ENCODE results near the gene SAMD9L.

Gene SAMD9L

GRCh38 chr7:93148144-93148543 lies at the start of gene SAMD9L:
TSS of gene SAMD9L (minus strand) at chr7:93148385. CDS start at chr7:93135971, 12,414 bp downstream.
- Histone ChIP-seq H3K27ac (ENCODE audit: low read length) (no peak within 1 kb of the TSS), H3K4me1 (ENCODE audit: control insufficient read depth, low read depth, low read length) (no peaks in the 10 kb centered on the region), H3K9me3 (ENCODE audit: control insufficient read depth, low read depth, low read length) (no peaks in the 10 kb centered on the region), H3K9ac (ENCODE audit: low read length) (no peak within 1 kb of the TSS), H3K27me3 (ENCODE audit: control insufficient read depth, insufficient read depth, low read length) (no peaks in the 10 kb centered on the region), H3K4me3 (ENCODE audit: low read length) (no peak within 1 kb of the TSS), H3K36me3 (ENCODE audit: control insufficient read depth, low read depth, low read length) (no peaks in the 10 kb centered on the region)

GRCh38 chr7:93196336-93196735 lies 48.2 kb upstream of the SAMD9L start:
- H3K36me3 ChIP-seq (ENCODE audit: control insufficient read depth, low read depth, low read length) = no peaks in the 10 kb centered on the region
- no peaks in the 10 kb centered on the region for H3K27me3 ChIP-seq (ENCODE audit: control insufficient read depth, insufficient read depth, low read length)
- no peak overlapping the region for H3K9ac ChIP-seq (ENCODE audit: low read length)
- no peak overlapping the region for H3K27ac ChIP-seq (ENCODE audit: low read length)
- no peaks in the 10 kb centered on the region for H3K9me3 ChIP-seq (ENCODE audit: control insufficient read depth, low read depth, low read length)
- H3K4me3 ChIP-seq (ENCODE audit: low read length) = no peak overlapping the region
- no peaks in the 10 kb centered on the region for H3K4me1 ChIP-seq (ENCODE audit: control insufficient read depth, low read depth, low read length)

- H3K27me3 ChIP-seq (ENCODE audit: control insufficient read depth, insufficient read depth, low read length) = no peaks in the 10 kb centered on the region
- H3K4me1 ChIP-seq (ENCODE audit: control insufficient read depth, low read depth, low read length) = no peaks in the 10 kb centered on the region
- H3K27ac ChIP-seq (ENCODE audit: low read length) = no peak overlapping the region
- no peak overlapping the region for H3K9ac ChIP-seq (ENCODE audit: low read length)
- H3K4me3 ChIP-seq (ENCODE audit: low read length) = no peak overlapping the region
- no peaks in the 10 kb centered on the region for H3K36me3 ChIP-seq (ENCODE audit: control insufficient read depth, low read depth, low read length)
- H3K9me3 ChIP-seq (ENCODE audit: control insufficient read depth, low read depth, low read length) = no peaks in the 10 kb centered on the region
These were observed 46.2 kb upstream of the SAMD9L start for GRCh38 chr7:93194386-93194785.

GRCh38 chr7:93188870-93189634 lies 40.9 kb upstream of the SAMD9L start:
- Histone ChIP-seq H3K4me1 (ENCODE audit: control insufficient read depth, low read depth, low read length) (no peaks in the 10 kb centered on the region), H3K9ac (ENCODE audit: low read length) (no peak overlapping the region), H3K4me3 (ENCODE audit: low read length) (no peak overlapping the region), H3K36me3 (ENCODE audit: control insufficient read depth, low read depth, low read length) (no peaks in the 10 kb centered on the region), H3K9me3 (ENCODE audit: control insufficient read depth, low read depth, low read length) (no peaks in the 10 kb centered on the region), H3K27me3 (ENCODE audit: control insufficient read depth, insufficient read depth, low read length) (no peaks in the 10 kb centered on the region), H3K27ac (ENCODE audit: low read length) (no peak overlapping the region)

- H3K36me3 ChIP-seq (ENCODE audit: control insufficient read depth, low read depth, low read length) = no peaks in the 10 kb centered on the region
- no peak overlapping the region for H3K27ac ChIP-seq (ENCODE audit: low read length)
- H3K4me3 ChIP-seq (ENCODE audit: low read length) = no peak overlapping the region
- no peak overlapping the region for H3K9ac ChIP-seq (ENCODE audit: low read length)
- no peaks in the 10 kb centered on the region for H3K4me1 ChIP-seq (ENCODE audit: control insufficient read depth, low read depth, low read length)
- no peaks in the 10 kb centered on the region for H3K9me3 ChIP-seq (ENCODE audit: control insufficient read depth, low read depth, low read length)
- H3K27me3 ChIP-seq (ENCODE audit: control insufficient read depth, insufficient read depth, low read length) = no peaks in the 10 kb centered on the region
These were observed 37.3 kb upstream of the SAMD9L start for GRCh38 chr7:93185303-93186027.

GRCh38 chr7:93179173-93179572 lies 31.0 kb upstream of the SAMD9L start:
- H3K4me1 ChIP-seq (ENCODE audit: control insufficient read depth, low read depth, low read length) = no peaks in the 10 kb centered on the region
- no peak overlapping the region for H3K9ac ChIP-seq (ENCODE audit: low read length)
- H3K9me3 ChIP-seq (ENCODE audit: control insufficient read depth, low read depth, low read length) = no peaks in the 10 kb centered on the region
- no peak overlapping the region for H3K4me3 ChIP-seq (ENCODE audit: low read length)
- no peaks in the 10 kb centered on the region for H3K27me3 ChIP-seq (ENCODE audit: control insufficient read depth, insufficient read depth, low read length)
- H3K36me3 ChIP-seq (ENCODE audit: control insufficient read depth, low read depth, low read length) = no peaks in the 10 kb centered on the region
- H3K27ac ChIP-seq (ENCODE audit: low read length) = no peak overlapping the region

- H3K9me3 ChIP-seq (ENCODE audit: control insufficient read depth, low read depth, low read length) = no peaks in the 10 kb centered on the region
- H3K4me3 ChIP-seq (ENCODE audit: low read length) = no peak overlapping the region
- H3K4me1 ChIP-seq (ENCODE audit: control insufficient read depth, low read depth, low read length) = no peaks in the 10 kb centered on the region
- no peak overlapping the region for H3K27ac ChIP-seq (ENCODE audit: low read length)
- no peak overlapping the region for H3K9ac ChIP-seq (ENCODE audit: low read length)
- no peaks in the 10 kb centered on the region for H3K27me3 ChIP-seq (ENCODE audit: control insufficient read depth, insufficient read depth, low read length)
- H3K36me3 ChIP-seq (ENCODE audit: control insufficient read depth, low read depth, low read length) = no peaks in the 10 kb centered on the region
These were observed 30.0 kb upstream of the SAMD9L start for GRCh38 chr7:93178213-93178612.

- no peaks in the 10 kb centered on the region for H3K4me1 ChIP-seq (ENCODE audit: control insufficient read depth, low read depth, low read length)
- no peak overlapping the region for H3K4me3 ChIP-seq (ENCODE audit: low read length)
- H3K27me3 ChIP-seq (ENCODE audit: control insufficient read depth, insufficient read depth, low read length) = no peaks in the 10 kb centered on the region
- H3K9ac ChIP-seq (ENCODE audit: low read length) = no peak overlapping the region
- H3K27ac ChIP-seq (ENCODE audit: low read length) = no peak overlapping the region
- H3K9me3 ChIP-seq (ENCODE audit: control insufficient read depth, low read depth, low read length) = no peaks in the 10 kb centered on the region
- H3K36me3 ChIP-seq (ENCODE audit: control insufficient read depth, low read depth, low read length) = no peaks in the 10 kb centered on the region
These were observed 28.9 kb upstream of the SAMD9L start for GRCh38 chr7:93176992-93177580.

- Histone ChIP-seq H3K36me3 (ENCODE audit: control insufficient read depth, low read depth, low read length) (no peaks in the 10 kb centered on the region), H3K27ac (ENCODE audit: low read length) (no peak overlapping the region), H3K4me1 (ENCODE audit: control insufficient read depth, low read depth, low read length) (no peaks in the 10 kb centered on the region), H3K9ac (ENCODE audit: low read length) (no peak overlapping the region), H3K4me3 (ENCODE audit: low read length) (no peak overlapping the region), H3K27me3 (ENCODE audit: control insufficient read depth, insufficient read depth, low read length) (no peaks in the 10 kb centered on the region), H3K9me3 (ENCODE audit: control insufficient read depth, low read depth, low read length) (peaks cover 2% of the 10 kb centered on the region)
These were observed 27.0 kb upstream of the SAMD9L start for GRCh38 chr7:93175219-93175618.

GRCh38 chr7:93172683-93173082 lies 24.5 kb upstream of the SAMD9L start:
- H3K27ac ChIP-seq (ENCODE audit: low read length) = no peak overlapping the region
- H3K4me3 ChIP-seq (ENCODE audit: low read length) = no peak overlapping the region

GRCh38 chr7:93171606-93172226 lies 23.5 kb upstream of the SAMD9L start:
- H3K27ac ChIP-seq (ENCODE audit: low read length) = no peak overlapping the region
- no peaks in the 10 kb centered on the region for H3K36me3 ChIP-seq (ENCODE audit: control insufficient read depth, low read depth, low read length)

More at GRCh38 chr7:93172683-93173082, 24.5 kb upstream of the SAMD9L start:
- no peaks in the 10 kb centered on the region for H3K27me3 ChIP-seq (ENCODE audit: control insufficient read depth, insufficient read depth, low read length)
- no peaks in the 10 kb centered on the region for H3K4me1 ChIP-seq (ENCODE audit: control insufficient read depth, low read depth, low read length)
- no peak overlapping the region for H3K9ac ChIP-seq (ENCODE audit: low read length)
- H3K36me3 ChIP-seq (ENCODE audit: control insufficient read depth, low read depth, low read length) = no peaks in the 10 kb centered on the region
- peaks cover 2% of the 10 kb centered on the region for H3K9me3 ChIP-seq (ENCODE audit: control insufficient read depth, low read depth, low read length)

More at GRCh38 chr7:93171606-93172226, 23.5 kb upstream of the SAMD9L start:
- Histone ChIP-seq H3K9ac (ENCODE audit: low read length) (no peak overlapping the region), H3K4me3 (ENCODE audit: low read length) (no peak overlapping the region), H3K9me3 (ENCODE audit: control insufficient read depth, low read depth, low read length) (peaks cover 2% of the 10 kb centered on the region), H3K4me1 (ENCODE audit: control insufficient read depth, low read depth, low read length) (no peaks in the 10 kb centered on the region), H3K27me3 (ENCODE audit: control insufficient read depth, insufficient read depth, low read length) (no peaks in the 10 kb centered on the region)

Data from iPS-18a (cell line).